ENCODE data around the gene SPIRE2.

Gene SPIRE2

DNA sequence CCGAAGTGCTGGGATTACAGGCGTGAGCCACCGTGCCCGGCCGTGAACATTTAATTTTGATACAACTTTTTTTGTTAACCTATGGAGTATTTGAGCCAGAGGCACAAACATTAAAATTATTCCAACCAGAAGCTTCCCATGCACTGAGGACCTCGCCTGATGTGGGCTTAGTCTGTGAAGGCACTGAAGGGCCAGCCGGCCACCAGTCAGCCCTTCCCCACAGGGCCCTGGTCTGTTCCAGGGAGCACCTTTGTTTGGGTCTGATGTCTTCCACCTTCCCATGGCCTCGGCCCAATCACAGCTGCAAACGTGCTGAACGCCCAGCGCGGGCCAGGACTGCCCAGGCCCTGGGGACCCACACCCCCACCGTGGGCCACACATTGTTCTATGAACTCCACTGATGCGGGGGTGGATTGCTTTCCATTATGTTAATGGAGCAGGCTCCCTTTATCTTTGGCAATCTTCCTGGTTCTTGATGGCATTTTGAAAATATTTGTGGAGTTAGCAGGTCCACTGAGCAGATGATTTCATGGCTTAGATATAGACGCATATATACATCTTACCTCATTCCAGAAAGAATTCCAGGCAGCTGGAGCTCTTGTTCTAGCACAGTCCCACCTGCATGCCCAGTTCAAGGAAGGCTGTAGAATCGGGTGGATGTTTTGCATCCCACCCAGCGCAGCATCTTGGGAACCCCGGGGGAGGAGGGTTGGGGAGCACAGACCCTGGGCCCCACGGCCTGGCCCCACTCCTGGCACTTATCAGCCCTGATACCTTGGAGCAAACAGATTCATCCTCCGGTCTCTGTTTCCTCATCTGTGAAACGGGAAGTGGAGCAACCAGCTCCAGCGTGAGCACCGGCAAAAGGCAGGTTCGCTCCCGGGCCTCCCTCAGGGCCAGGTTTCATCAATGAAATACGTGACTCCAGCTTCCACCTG lies 14.5 kb downstream of the SPIRE2 start:
- DNase-seq, result no peak

DNA sequence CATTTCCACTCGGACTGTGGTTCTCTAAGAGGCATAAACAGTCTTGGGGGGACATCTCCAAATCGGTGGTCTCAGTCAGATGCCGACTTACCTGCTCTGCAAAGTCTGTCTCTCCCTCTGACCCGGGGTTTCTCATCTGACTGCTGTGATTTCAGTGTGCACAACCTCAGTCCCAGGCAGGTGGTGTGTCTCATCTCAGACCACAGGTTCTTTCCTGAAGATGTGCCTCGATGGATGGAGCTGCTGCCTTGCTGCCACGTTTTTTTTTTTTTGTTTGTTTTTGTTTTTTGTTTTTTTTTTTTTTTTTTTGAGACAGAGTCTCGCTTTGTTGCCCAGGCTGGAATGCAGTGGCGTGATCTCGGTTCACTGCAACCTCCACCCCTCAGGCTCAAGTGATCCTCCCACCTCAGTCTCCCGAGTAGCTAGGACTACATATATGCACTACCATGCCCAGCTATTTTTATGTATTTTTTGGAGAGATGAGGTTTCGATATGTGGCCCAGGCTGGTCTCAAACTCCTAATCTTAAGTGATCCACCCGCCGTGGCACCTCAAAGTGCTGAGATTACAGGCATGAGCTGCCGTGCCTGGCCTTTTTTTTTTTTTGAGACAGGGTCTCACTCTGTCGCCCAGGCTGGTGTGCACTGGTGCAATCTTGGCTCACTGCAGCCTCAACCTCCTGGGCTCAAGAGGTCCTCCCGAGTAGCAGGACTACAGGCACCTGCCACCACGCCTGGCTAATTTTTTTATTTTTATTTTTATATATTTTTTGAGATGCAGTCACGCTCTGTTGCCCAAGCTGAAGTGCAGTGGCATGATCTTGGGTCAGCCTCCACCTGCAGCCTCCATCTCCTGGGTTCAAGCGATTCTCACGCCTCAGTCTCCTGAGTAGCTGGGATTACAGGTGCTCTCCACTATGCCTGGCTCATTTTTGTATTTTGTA lies 15.4 kb downstream of the SPIRE2 start:
- DNase-seq, result no peak

DNA sequence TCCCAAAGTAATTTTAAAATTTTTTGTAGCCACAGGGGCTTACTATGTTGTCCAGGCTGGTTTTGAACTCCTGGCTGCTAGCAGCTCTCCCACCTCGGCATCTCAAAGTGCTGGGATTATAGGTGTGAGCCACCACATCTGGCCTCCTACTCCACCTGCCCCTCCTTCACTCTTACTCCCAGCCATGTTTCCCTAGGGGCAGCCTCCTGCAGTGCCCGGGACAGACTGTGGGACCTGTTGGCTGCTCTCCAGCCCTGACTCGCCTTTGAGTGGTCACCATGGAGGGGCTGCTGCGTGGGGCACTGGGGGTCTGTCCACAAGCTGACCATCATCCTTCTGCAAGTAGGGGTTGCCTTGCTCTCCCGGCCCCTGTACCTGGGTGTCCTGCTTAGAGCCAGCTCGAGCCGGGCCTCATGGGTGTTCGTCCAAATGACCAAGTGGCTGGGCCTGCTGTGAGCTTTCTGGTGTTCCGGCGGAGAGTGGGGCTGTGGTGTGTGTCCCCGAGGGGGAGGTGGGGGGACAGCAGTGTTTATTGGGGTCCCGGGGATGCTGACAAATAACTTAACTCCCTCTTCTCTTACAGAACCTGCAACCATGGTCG lies 16.6 kb downstream of the SPIRE2 start:
- no peak for DNase-seq

DNA sequence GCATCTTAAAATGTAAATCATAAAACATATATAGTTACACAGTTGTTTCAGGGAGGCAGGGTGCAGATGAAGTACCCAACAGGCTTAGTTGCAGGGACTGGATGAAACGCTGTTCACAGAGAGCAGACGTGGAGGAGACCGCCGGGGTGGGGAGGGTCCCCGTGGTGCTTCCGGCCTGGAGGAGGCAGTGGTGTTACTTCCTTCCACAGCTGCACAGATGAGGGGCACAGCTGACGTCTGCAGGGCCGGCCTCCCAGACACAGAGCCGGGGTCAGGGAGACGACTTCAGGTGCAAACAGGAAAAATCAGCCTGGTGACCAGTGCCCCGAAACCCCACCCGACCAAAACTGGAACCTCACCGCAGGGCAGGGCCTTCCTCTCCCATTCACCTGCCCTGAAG lies 17.1 kb downstream of the SPIRE2 start:
- no peak for DNase-seq

DNA sequence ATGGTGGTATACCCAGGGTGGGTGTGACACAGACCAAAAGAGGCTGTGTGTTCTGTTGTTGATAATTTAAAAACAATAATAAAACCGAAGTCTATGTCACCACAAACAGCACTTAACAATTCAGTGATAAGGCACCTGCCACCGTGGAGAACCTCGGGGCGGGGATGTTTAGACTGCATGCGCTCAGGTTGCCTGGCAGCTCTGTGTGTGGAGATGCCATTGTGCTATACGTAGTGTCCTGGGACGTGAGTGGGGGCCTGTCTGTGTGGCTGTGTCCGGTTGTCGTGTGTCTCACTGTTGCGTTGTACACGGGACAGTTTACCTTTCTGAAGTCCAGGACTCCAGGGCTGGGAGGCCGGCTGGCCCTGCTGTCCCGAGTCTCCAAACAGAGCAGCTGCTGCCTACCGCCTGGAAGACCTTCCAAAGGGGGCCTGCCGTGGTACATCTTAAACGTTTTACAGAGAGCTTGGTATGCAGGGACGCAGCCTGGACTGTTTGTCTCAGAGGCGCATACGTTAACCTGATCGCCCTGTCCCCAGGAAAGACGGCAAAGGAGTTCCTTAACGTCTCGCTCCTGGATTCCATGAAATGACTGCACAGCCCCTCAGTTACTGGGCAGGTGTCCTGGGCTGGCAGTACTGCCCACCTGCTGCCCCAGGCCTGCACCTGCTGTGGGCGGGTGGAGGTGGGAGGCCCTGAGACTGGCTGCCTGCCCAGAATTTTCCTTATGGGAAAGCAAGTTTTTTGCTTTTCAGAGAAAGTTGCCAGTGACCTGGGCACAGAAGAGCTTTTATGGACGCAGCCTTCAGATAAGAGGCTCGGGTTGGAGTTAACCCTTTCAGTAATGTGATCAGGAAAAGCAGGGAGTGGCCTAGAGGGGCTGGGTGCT lies 19.0 kb downstream of the SPIRE2 start:
- no peak for DNase-seq

DNA sequence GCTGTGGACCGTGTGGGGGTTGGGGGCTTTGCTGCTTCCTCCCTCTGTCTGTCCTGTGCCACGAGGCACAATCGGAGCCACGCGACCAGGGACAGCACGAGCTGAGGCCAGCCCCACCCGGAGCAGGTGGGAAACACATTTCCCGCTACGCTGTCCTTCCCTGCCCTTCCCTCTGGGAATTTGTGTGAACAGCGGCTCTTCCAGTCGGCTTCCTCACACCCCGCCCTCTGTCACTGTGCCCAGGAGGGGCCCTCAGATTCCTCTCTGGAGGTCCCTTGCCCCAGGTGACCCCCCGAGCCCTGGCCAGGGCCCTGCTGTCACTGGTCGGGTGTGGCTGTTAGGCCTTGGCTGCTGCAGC lies 19.6 kb downstream of the SPIRE2 start:
- DNase-seq, result no peak

DNA sequence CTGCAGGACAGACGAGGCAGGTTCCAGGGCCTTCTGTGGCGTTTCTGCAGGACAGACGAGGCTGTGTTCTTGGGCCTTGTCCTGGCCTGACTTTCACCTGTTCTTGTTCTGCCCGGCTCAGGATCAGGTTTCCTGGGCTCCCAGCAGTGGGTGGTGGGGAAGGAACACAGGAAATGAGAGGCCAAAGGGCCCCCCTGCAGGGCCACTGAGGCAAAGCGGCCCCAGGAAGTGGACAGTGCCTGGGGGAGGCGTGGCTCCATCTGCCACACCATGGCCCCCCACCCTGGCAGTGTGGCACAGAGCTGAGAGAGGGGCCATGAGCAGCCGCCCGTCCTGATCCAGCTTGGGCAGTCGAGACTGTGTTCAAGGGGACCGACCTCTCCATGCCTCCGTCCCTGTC lies 20.7 kb downstream of the SPIRE2 start:
- no peak for DNase-seq

DNA sequence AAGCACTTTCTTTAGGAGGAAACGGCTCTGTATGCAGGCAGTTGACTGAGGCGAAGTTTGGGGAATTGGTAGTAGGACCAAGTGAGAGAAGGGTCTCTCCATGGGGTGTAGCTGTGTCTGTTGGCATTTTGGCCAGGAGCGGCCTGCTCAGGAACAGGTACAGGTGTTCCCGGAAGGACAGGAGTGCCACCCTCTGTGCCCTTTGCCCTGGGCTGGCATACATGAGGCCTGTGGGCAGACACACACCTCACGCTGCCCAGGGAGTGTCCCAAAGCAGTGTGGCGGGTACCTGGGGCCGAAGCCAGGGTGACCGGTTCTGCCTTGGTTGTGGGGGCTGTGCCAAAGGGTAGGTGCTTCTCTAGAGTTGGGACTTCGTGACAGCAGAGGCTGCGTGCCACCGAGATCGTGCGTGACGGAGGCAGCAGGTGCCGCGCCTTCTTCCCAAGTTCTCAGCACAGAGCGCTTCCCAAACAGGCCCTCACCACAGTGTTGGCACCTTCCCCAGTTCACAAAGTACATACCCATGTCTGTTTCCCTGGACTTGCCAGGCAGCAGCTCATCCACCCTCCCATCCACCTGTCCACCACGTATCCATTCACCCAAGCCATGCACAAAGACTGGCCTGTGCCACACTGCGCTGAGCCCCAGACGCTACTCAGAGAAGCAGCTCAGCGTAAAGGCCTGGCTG lies 25.2 kb downstream of the SPIRE2 start:
- DNase-seq, result no peak

DNA sequence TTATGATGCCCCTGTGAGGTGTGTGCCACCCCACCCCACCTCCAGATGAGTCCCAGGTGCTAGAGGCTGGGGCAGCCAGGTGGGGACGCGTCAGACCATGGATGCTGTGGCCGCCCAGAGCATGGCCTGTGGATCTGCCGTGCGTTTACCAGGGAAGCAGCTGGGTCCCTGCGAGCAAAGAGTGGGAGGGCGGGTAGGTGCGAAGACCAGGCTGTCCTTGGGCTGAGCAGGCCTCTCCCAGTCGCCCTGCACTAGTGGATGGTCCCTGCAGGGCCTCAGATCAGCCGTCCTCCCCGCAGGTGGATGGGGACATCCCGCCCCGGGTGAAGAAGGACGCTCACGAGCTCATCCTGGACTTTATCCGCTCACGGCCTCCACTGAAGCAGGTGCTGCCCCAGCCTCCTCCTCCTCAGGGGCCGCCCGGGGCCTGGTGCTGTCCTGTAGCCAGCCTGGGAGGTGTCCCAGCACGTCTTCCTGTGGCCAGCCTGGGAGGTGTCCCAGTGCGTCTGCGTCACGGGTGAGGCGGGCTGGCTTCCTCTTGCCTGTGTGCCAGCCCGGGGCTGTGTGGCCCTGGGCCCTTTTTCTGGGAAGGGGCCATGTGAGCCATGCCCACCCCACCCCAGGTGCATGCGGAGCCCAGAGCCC lies 27.1 kb downstream of the SPIRE2 start:
- DNase-seq, result no peak

DNA sequence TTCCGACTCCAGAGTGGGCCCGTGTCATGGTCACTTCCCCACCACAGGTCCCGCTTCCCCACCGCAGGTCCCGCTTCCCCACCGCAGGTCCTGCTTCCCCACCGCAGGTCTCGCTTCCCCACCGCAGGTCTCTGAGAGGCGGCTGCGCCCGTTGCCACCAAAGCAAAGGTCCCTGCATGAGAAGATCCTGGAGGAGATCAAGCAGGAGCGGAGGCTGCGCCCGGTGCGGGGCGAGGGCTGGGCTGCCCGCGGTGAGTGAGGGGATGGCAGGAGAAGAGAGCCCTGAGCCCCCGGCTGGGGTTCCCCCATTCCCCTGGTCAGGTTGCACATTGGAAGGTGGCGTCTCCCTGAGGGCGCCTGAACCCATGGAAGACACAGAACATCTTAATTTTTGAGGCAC lies 27.7 kb downstream of the SPIRE2 start:
- no peak for DNase-seq

DNA sequence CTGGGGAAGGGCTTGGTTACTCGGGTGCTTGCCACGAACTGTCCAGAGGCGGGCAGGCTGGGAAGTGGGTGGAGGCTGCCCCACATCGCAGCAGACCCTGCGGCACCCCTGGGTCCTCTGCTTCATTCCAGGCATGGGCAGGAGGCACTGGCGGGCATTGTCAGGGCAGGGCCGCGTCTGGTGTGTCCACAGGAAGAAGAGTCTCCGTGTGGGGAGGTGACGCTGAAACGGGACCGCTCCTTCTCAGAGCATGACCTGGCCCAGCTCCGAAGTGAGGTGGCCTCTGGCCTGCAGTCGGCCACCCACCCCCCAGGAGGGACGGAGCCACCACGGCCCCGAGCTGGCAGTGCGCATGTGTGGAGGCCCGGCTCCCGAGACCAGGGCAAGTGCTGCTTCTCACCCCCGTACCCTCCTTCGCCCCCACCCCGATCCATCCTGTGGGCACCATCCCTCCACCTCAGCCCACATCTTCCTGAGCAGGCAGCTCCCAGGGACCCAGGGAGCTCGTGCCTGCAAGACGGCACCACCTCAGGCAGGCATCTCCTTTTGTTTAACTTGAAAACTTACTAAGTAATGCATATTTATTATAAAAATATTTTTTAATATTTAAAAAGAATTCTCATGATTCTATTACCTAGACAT lies 30.8 kb downstream of the SPIRE2 start:
- no peak for DNase-seq

DNA sequence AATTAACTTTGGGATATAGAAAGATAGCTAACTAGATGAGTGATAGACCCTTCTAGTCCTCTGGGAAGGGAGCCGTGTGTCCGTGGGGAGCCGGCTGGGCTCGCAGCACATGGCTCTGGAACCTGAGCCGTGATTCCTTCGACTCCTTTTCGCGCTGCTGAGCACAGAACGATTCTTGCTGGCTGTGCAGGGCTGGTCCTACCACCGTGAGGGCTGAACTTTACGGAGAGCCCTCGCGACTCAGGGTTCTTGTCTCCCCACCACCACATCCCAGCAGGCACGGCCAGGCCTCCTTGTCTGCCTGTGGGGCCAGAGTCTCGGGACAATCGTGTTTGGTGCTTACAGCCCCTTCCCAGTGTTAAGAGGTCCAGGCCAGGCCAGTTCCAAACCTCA lies 31.3 kb downstream of the SPIRE2 start:
- DNase-seq, result no peak

DNA sequence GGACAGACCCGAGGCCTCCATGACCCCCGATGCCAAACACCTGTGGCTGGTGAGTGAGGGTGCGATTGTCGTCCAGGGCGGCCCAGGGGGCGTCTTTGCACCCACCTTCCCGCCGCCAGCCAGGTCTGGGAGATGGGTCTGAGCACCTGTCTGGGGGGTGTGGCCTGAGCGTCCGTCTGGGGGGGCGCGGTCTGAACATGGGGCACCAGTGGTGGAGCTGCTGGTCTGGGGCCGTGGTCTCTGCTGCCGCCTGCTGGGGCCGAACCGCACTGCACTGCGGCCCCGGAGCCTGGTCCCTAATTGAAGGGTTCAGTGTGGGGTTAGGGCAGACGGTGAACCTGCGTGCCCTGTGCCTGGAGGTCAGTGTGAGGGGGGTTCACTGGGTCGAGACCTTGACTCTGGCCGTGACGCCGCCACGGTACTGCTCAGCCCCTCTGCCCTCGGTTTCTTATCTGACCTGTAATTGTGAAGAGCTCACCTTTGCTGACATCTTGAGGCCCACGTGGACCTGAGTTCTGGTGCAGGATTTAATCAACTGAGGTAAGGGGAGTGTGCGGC lies 32.6 kb downstream of the SPIRE2 start:
- DNase-seq, result peak; percentile 60

DNA sequence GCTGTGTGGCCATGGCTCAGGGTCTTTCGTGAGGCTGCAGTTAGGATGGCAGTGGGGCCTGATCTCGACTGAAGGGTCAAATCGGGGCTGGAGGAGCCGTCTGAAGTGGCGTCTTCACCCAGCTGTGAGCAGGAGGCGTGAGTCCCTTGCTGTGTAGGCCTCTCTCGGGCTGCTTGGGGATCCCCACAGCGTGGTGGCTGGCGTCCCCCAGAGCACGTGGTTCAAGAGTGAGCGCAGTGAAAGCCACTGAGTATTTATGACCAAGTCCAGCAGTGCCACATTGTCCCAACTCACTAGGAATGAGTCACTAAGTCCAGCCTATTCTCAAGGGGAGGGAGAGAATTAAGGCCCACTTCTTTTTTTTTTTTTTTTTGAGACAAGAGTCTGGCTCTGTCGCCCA lies 33.4 kb downstream of the SPIRE2 start:
- no peak for DNase-seq

DNA sequence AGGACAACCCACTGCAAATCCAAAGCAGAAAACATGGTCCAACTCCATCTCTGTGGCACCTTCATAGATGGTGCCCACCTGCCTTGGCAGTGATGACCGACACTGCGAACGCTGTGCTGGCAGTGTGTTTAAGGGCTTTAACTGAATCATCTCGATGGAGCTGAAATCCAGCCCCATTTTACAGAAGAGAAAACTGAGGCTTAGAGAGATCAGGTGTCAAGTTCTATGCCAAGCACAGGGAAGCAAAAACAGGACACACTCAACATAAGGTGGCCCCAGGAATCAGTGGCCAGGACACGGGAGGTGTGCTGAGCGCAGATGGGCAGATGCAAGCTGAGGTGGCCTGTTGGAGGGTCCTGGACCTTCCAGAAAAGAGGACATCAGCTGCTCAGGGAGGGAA lies 34.5 kb downstream of the SPIRE2 start:
- DNase-seq, result no peak

DNA sequence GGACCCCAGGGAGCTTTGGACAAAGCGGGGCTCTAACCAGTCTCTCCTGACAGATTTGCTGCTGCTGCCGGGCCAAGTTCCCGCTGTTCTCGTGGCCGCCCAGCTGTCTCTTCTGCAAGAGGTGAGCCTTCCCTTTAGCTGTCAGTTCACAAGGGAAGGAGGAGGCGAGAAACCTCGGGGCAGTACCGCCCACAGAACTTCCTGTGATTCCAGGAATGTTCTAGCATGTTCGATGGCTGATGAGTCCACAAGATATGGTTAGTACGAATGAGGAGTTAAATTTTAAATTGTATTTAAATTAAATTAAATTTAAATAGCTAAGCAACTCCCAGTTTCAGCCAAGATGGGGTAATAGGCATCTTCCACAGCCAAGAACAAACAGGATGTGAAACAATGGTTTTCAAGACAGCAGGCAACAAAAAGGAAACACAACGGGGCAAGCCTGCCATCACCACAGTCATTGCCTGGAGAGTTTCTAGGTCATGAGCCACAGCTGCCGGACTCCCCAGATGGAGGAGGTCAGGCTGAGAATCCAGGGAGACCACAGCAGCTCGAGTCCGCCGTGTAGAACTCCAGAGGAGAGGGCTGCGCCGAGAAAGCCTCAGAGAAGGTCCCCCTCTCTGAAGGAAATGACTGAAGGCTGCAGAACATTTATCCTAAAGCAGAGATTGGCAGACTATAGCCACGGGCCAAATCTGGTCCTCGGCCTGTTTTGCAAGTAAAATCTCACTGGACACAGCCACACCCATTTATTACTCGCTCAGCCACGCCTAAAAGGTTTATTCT lies 35.7 kb downstream of the SPIRE2 start:
- DNase-seq, result peak; percentile 20

DNA sequence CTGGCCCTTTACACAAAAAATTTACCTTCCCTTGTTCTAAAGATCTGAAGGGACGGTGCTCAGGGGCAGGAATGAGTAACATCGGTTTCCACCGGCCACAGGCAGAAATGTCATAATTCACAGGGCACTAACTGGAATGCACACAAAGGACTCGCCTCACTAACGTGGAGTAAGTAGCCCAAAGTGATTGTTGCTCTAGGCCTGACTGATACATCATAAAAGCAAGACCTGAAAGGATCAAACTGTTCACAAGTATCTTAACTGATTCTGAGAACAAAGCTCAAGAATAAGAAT lies 36.2 kb downstream of the SPIRE2 start:
- DNase-seq, result no peak

DNA sequence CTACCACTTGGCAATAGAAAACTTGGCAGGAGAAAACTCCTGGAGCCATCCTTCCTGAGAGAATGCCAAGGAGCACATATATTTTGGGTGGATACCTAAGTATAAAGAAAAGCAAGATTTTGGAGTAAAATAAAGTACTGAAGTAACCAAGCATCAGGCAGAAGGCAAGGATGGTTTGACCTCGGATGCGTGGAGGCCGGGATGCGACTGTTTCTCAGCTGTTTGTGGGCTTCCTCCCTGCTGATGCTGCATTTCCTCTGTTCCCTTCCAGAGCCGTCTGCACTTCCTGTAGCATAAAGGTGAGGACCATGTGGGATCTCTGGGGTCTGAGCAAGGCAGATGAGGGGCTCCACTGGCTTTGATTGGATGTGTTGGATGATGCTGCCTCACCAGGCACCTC lies 39.6 kb downstream of the SPIRE2 start:
- DNase-seq, result no peak

DNA sequence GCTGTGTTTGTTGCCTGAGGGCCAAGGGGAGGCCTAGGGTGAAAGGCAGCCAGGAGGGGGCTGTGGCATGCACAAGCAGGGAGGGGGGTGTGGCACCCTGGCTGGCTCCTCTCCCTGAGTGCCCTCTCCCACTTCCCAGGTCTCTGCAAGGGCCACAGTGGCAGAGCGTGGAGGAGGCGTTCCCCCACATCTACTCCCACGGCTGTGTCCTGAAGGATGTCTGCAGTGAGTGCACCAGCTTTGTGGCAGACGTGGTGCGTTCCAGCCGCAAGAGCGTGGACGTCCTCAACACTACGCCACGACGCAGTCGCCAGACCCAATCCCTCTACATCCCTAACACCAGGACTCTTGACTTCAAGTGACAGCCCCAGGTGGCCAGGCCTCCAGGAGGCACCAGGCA lies 41.6 kb downstream of the SPIRE2 start:
- no peak for DNase-seq

DNA sequence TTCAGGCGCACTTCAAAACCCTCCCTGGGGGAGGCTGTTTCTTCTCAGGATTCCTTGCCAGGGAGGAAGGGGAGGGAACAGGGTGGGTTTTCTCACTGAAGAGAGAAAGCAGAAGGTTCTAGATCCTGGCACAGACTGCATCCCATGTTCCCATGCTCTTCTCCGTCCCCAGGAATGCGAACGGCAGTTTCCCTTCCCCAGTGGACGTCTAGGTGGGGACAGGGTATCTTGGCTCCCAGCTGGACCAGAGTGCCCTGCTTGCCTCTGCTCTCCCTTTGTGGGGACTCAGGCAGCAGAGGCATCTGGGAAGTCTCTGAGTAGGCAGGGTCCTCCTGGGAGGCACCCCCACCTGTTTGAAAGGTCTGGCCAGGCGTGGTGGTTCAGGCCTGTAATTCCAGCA lies 42.2 kb downstream of the SPIRE2 start:
- no peak for DNase-seq

All from activated CD4-positive, alpha-beta T cell treated with anti-CD3 and anti-CD28 coated beads for 1 hour (primary cell).